Naive B cell (primary cell): ENCODE data around the gene PEAR1. TPM values are rescaled to one million over a fixed set of nuclear protein-coding genes. Genes with fewer than 3 reads are reported as not detected.

Source experiments
- ATAC-seq, 2 donors: fragments of 150-1000 bp; cut with Tn5 transposase; 2 replicates each; pipeline ENCODE4 v1.10.0; 2021; ENCODE audit warnings: low read depth in 2 of 2, mild to moderate bottlenecking in 2 of 2, moderate library complexity in 2 of 2
- DNase-seq: peaks from one replicate; pipeline ENCODE4 v3.0.0; 2022
- H3K27ac Mint-ChIP-seq, 6 donors: one replicate each; pipeline ENCODE4 v1.8.0; 2020 to 2022; ENCODE audit warnings: mild to moderate bottlenecking in 6 of 6, mixed read lengths in 6 of 6, moderate library complexity in 5 of 6, inconsistent platforms in 2 of 6
- H3K27me3 Mint-ChIP-seq, 3 donors: one replicate each; pipeline ENCODE4 v1.8.0; 2021 to 2022; ENCODE audit warnings: mixed read lengths in 3 of 3, mild to moderate bottlenecking in 1 of 3
- H3K36me3 Mint-ChIP-seq, 2 donors: one replicate each; pipeline ENCODE4 v1.8.0; 2020 to 2022; ENCODE audit warnings: mixed read lengths in 2 of 2, inconsistent platforms in 1 of 2, mild to moderate bottlenecking in 1 of 2
- H3K4me1 Mint-ChIP-seq, 3 donors: one replicate each; pipeline ENCODE4 v1.8.0; 2020 to 2022; ENCODE audit warnings: mixed read lengths in 3 of 3, inconsistent platforms in 1 of 3, mild to moderate bottlenecking in 1 of 3, moderate library complexity in 1 of 3
- H3K4me3 Mint-ChIP-seq, 8 donors: one replicate each; pipeline ENCODE4 v1.8.0; 2020 to 2022; ENCODE audit warnings: mild to moderate bottlenecking in 8 of 8, mixed read lengths in 8 of 8, moderate library complexity in 8 of 8, inconsistent platforms in 2 of 8
- H3K9me3 Mint-ChIP-seq, 7 donors: one replicate each; pipeline ENCODE4 v1.8.0; 2020 to 2022; ENCODE audit warnings: mixed read lengths in 7 of 7, mild to moderate bottlenecking in 5 of 7, inconsistent platforms in 2 of 7, moderate library complexity in 1 of 7
- polyA plus RNA-seq, 6 donors: library from polyadenylated mRNA; unstranded; fragments of 300-500 nt; fragmentation: Illumina TruSeq; gene quantifications; one replicate each; pipeline ENCODE4 v1.2.3, GENCODE V29; 2021; ENCODE audit warnings: low read depth in 6 of 6

Gene PEAR1, protein sequence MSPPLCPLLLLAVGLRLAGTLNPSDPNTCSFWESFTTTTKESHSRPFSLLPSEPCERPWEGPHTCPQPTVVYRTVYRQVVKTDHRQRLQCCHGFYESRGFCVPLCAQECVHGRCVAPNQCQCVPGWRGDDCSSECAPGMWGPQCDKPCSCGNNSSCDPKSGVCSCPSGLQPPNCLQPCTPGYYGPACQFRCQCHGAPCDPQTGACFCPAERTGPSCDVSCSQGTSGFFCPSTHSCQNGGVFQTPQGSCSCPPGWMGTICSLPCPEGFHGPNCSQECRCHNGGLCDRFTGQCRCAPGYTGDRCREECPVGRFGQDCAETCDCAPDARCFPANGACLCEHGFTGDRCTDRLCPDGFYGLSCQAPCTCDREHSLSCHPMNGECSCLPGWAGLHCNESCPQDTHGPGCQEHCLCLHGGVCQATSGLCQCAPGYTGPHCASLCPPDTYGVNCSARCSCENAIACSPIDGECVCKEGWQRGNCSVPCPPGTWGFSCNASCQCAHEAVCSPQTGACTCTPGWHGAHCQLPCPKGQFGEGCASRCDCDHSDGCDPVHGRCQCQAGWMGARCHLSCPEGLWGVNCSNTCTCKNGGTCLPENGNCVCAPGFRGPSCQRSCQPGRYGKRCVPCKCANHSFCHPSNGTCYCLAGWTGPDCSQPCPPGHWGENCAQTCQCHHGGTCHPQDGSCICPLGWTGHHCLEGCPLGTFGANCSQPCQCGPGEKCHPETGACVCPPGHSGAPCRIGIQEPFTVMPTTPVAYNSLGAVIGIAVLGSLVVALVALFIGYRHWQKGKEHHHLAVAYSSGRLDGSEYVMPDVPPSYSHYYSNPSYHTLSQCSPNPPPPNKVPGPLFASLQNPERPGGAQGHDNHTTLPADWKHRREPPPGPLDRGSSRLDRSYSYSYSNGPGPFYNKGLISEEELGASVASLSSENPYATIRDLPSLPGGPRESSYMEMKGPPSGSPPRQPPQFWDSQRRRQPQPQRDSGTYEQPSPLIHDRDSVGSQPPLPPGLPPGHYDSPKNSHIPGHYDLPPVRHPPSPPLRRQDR
- polyA plus RNA-seq = under 1 TPM in 3 of 6 donors, not detected in 3; 0.11 to 0.85 (median 0.27) TPM

DNA sequence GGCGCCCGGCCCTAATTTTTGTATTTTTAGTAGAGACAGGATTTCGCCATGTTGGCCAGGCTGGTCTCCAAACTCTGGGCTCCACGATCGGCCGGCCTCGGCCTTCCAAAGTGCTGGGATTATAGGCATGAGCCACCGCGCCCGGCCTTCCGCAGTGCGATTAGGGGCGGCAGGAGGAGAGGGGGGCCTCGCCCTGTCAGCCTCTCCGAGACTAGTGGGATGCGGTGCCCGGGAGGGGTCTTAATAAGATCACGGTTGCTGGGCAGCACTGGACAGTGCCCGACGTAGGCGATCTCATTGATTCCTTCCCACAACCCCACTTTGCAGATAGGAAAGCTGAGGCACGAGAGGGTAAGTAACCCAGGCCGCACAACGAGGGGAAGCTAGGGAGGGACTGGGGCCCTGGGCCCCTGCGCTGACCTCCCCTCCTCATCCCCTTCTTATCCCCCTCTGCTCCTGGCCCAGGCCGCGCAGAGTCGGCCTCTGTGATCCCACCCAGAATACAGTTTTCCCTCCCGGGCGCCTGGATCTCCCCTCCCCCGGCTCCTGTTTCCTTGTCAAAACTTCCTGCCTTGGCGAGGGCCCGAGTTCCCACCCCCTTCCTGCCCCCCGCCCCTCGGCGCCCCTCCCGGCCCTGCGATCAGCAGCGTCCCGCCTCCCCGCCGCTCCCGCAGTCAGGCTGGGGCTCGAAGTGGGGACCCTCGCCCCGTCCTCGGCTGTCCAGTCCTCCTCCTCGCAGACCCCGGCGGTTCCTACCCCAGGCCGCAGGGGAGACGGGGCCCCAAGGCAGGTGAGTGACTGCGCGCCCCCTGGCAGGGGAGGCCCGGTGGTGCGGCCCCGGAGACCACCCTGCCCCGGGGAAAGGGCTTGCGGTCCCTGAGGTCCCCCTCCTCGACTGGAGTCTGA is at the start of gene PEAR1:
PEAR1 (plus strand) TSS at position 671 of the 906 bp plus-strand sequence. CDS start 10,209 bp downstream, outside the sequence.
- peaks cover 5 to 20% (median 14%) of the 10 kb centered on the region in 3 donors for H3K4me1 Mint-ChIP-seq
- ATAC-seq = no peak
- peaks cover 56 to 91% (median 78%) of the 10 kb centered on the region in 3 donors for H3K27me3 Mint-ChIP-seq
- H3K36me3 Mint-ChIP-seq = peaks cover 0 to 8% of the 10 kb centered on the region in 2 donors
- no peak for DNase-seq
- H3K27ac Mint-ChIP-seq = peak within 1 kb of the TSS in 3 of 6 donors; percentile 21 to 58 (median 29)
- H3K9me3 Mint-ChIP-seq = no peaks in the 10 kb centered on the region
- peak within 1 kb of the TSS; percentile 12 to 79 (median 68) for H3K4me3 Mint-ChIP-seq

DNA sequence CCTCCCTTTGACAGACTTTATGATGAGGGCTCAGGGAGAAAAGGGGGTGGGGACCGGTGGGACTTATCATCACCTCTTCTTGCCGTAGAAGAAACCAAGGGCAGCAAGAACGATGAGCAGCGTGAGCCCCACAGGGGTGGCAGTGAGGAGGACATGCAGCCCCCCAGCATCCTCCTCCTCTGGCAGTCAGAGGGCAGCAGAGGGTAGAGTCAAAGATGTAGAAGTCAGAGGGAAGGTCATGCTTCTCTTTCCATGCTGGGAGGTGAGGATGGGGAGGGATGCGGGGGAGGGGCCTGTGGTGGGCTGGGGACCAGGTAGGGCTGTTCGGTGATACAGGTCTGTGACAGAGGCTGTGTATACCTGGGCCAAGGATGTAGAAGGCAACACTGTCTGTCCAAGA is 49.4 kb upstream of the PEAR1 start:
- ATAC-seq (no peak), DNase-seq (no peak)
- peak overlapping the region in 1 of 6 donors; percentile 74 for H3K27ac Mint-ChIP-seq
- H3K36me3 Mint-ChIP-seq = no peaks in the 10 kb centered on the region
- H3K4me3 Mint-ChIP-seq = peak overlapping the region in 4 of 8 donors; percentile 16 to 80 (median 40)
- H3K27me3 Mint-ChIP-seq = peaks cover 43 to 97% (median 97%) of the 10 kb centered on the region in 3 donors
- H3K9me3 Mint-ChIP-seq = no peaks in the 10 kb centered on the region
- H3K4me1 Mint-ChIP-seq = peaks cover 18 to 23% (median 23%) of the 10 kb centered on the region in 3 donors

- no peak overlapping the region for H3K27ac Mint-ChIP-seq
- peaks cover 18 to 24% (median 23%) of the 10 kb centered on the region in 3 donors for H3K4me1 Mint-ChIP-seq
- H3K36me3 Mint-ChIP-seq = no peaks in the 10 kb centered on the region
- no peak for DNase-seq
- ATAC-seq = no peak
- H3K4me3 Mint-ChIP-seq = peak overlapping the region in 6 of 8 donors; percentile 25 to 62 (median 46)
- H3K9me3 Mint-ChIP-seq = no peaks in the 10 kb centered on the region
- peaks cover 46 to 100% (median 99%) of the 10 kb centered on the region in 3 donors for H3K27me3 Mint-ChIP-seq
These were observed 48.9 kb upstream of the PEAR1 start for GRCh38 chr1:156844638-156845037.

DNA sequence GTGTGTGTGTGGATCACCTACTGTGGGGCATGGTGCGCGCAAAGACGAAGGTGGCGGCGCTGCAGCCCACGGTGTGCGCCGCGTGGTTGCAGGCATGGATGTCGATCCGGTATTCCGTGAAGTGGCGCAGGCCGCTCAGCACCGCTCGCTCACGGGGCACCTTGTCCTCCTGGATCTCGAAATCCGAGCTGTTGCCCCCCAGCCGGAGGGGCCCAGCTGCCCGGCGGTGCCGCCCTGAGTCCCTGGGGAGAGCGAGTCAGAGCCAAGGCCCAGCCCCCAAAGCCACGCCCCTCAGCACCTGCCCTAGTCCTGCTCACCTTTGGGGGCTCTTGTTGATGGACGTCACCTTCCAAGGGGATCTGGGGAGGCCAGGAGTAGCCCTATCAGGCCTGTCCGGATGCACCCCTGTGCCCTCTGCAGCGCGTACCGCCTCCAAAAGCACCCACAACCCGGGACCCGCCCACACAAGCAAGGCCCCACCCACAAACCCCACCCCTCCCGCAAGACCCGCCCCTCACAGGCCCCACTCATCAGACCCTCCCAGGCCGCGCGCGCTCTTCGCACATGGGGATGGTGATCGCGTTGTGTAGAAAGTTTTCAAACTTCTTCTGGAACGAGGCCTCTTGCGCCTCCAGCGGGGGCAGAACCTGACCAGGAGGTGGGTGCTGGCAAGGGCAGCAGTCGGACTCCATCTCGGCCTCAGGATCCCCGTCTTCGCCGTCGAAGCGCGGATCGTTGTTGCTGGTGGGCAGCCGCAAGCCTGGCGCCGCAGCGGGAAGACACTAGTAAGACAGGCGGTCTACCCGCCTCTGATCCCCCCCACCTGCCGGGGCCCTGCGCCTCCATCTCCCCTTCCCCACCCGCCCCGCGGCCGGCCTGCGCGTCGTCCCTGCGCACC is 48.2 kb upstream of the PEAR1 start:
- peak overlapping the region in 7 of 8 donors; percentile 29 to 80 (median 58) for H3K4me3 Mint-ChIP-seq
- DNase-seq = no peak
- peaks cover 47 to 97% (median 96%) of the 10 kb centered on the region in 3 donors for H3K27me3 Mint-ChIP-seq

DNA sequence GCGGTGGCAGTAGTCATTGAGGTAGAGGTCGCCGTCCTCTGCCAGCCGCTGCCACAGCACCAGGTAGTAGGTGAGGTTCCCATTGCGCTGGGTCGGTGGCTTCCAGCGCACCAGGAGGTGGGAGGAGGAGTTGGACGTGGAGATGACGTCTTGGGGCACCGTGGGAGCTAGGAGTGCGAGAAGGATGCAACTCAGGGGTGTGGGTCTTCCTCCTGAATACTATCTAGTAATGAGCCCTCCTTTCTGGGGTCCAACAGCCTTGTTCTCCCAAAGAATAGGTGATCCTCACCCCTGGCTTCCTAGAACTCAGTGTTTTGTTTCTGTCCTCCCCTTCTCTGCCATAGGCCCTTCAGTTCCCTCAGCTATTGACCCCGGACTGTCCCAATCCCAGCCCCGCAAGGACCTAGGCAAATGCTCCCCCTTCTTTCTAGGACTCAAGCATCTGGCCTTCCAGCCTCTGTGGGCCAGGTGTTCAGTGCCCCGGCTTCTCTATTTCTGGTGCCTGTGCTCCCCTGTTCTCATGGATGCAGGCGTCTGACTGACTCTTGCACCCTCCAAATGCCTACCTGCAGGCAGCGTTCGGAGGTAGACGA is 47.5 kb upstream of the PEAR1 start:
- Mint-ChIP-seq H3K36me3 (no peaks in the 10 kb centered on the region), H3K4me1 (peaks cover 18 to 24% (median 23%) of the 10 kb centered on the region in 3 donors), H3K27ac (no peak overlapping the region), H3K27me3 (peaks cover 53 to 91% (median 89%) of the 10 kb centered on the region in 3 donors), H3K9me3 (no peaks in the 10 kb centered on the region), H3K4me3 (peak overlapping the region in 5 of 8 donors; percentile 12 to 84 (median 62))
- ATAC-seq (no peak), DNase-seq (no peak)

More for the DNA sequence above, 48.2 kb upstream of the PEAR1 start:
- H3K36me3 Mint-ChIP-seq = no peaks in the 10 kb centered on the region
- peak; percentile 40 to 45 for ATAC-seq
- no peaks in the 10 kb centered on the region for H3K9me3 Mint-ChIP-seq
- peak overlapping the region in 2 of 6 donors; percentile 26 to 38 for H3K27ac Mint-ChIP-seq
- peaks cover 18 to 24% (median 23%) of the 10 kb centered on the region in 3 donors for H3K4me1 Mint-ChIP-seq

GRCh38 chr1:156846643-156847042 is 46.9 kb upstream of the PEAR1 start:
- Mint-ChIP-seq H3K27me3 (peaks cover 55 to 91% (median 83%) of the 10 kb centered on the region in 3 donors), H3K4me3 (peak overlapping the region in 2 of 8 donors; percentile 9 to 21), H3K27ac (no peak overlapping the region), H3K36me3 (no peaks in the 10 kb centered on the region), H3K4me1 (peaks cover 18 to 24% (median 23%) of the 10 kb centered on the region in 3 donors), H3K9me3 (no peaks in the 10 kb centered on the region)
- DNase-seq (no peak), ATAC-seq (no peak)

- ATAC-seq = no peak
- Mint-ChIP-seq H3K27ac (peak overlapping the region in 1 of 6 donors; percentile 35), H3K27me3 (peaks cover 51 to 87% (median 78%) of the 10 kb centered on the region in 3 donors), H3K4me1 (peaks cover 18 to 24% (median 23%) of the 10 kb centered on the region in 3 donors), H3K9me3 (no peaks in the 10 kb centered on the region), H3K4me3 (peak overlapping the region in 1 of 8 donors; percentile 32), H3K36me3 (no peaks in the 10 kb centered on the region)
- no peak for DNase-seq
These were observed 45.7 kb upstream of the PEAR1 start for GRCh38 chr1:156847591-156848460.

DNA sequence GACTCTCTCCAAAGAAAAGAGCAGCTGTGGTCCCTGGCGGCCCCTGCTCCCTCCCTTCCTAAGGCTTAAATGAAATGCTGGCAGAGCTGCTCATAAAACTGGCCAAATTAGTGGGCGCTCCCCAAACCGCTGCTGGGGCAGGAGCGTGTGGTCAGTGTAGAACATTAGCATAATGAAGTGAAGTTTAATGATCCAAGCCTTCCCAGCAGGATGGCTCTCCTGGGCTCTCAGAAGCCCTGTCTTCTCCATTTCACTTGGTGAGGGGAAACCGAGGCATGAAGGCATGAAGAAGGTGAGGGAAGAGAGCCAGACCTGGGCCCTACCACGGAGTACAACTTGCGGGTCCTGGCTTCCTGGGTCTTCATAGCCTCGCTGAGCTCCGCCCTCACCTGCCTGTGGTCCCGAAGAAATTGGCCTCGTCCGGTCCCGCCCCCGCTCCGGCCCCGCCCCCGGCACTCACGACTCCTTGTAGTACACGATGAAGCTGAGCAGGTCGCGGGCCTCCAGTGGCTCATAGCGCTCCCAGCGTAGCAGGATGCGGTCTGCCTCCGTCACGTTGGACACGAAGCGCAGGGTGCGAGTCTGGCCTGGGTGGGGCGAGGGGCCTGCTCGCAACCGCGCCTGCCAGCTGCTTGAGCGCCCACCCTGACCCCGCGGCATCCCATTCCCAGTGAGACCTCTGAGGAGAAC is 44.9 kb upstream of the PEAR1 start:
- Mint-ChIP-seq H3K4me1 (peaks cover 18 to 24% (median 23%) of the 10 kb centered on the region in 3 donors), H3K27ac (no peak overlapping the region)

DNA sequence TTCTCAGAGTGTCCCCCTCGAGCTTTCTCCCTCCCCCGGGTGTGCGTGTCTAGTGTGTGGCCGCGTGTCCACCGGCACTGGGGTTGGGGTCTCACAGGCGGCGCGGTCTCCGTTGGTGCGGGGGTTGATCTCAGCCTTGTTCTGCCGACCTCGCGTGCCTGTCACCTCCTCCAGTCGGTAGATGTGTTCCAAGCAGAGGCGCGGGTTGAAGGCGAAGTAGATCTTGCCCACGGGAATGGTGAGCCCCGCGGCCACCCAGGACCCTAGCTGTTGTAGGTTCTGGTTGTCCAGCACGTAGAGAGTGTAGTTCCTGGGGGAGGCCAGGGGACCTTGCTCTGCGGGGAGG is 44.4 kb upstream of the PEAR1 start:
- Mint-ChIP-seq H3K4me1 (peaks cover 15 to 21% (median 20%) of the 10 kb centered on the region in 3 donors), H3K4me3 (peak overlapping the region in 2 of 8 donors; percentile 12 to 35), H3K9me3 (no peaks in the 10 kb centered on the region), H3K27ac (no peak overlapping the region), H3K36me3 (no peaks in the 10 kb centered on the region), H3K27me3 (peaks cover 57 to 86% (median 78%) of the 10 kb centered on the region in 3 donors)
- ATAC-seq (no peak), DNase-seq (no peak)

More for the DNA sequence above, 44.9 kb upstream of the PEAR1 start:
- peak in 1 of 2 donors; percentile 36 for ATAC-seq
- no peak for DNase-seq
- Mint-ChIP-seq H3K9me3 (no peaks in the 10 kb centered on the region), H3K27me3 (peaks cover 57 to 87% (median 78%) of the 10 kb centered on the region in 3 donors), H3K36me3 (no peaks in the 10 kb centered on the region), H3K4me3 (peak overlapping the region in 2 of 8 donors; percentile 12 to 35)

DNA sequence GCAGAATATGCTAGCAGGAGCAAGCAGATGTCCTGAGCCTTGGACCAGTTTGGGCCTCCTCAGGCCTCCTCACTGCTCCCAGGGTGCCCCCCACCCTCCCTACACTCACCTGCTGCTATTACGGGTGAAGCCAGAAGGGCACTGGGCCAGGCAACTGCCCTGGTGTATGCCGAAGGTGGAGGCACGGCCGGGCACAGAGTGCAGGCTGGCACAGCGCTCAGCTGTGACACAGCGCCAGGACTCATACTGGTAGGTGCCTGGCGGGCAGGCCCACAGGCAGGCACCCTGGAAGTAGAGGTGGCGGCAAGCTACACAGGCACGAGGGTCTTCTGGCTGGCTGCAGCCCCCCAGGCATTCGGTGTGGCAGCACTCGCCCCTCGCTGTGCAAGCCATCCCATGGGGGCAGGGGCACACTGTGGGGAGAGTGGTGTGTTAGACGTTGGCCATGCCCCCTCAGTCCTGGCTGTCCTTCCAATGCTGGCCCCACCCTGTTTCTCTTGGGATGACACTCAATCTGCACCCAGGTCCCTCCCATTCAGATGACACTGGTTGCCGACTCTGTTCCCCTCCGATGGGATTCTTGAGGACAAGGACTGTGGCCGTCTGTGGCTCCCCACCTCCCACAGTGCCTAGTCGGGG is 41.6 kb upstream of the PEAR1 start:
- no peak for DNase-seq
- no peak for ATAC-seq
- H3K36me3 Mint-ChIP-seq = no peaks in the 10 kb centered on the region
- no peak overlapping the region for H3K4me3 Mint-ChIP-seq
- H3K4me1 Mint-ChIP-seq = peaks cover 5 to 7% (median 6%) of the 10 kb centered on the region in 3 donors
- no peak overlapping the region for H3K27ac Mint-ChIP-seq
- peaks cover 57 to 70% (median 66%) of the 10 kb centered on the region in 3 donors for H3K27me3 Mint-ChIP-seq
- H3K9me3 Mint-ChIP-seq = no peaks in the 10 kb centered on the region
